Endothelial cell of umbilical vein (primary cell): ENCODE results near the gene PFKFB3. TPM values are rescaled to one million over a fixed set of nuclear protein-coding genes. Genes with fewer than 3 reads are reported as not detected.

Source experiments
- BruUV-seq: library from RNA; stranded (reverse); fragments of 400-500 nt; replicated peaks from 2 replicates; lab custom pipeline; 2021; lab: Mats Ljungman, UMichigan
- CTCF ChIA-PET: fragments of 300-600, 350-600 bp; sonication (Branson Sonifier 250); formaldehyde crosslinking; loops from one replicate; lab custom pipeline; 2021; ENCODE audit warnings: antibody characterized with exemption, inconsistent platforms; lab: Charles Lee
- POLR2A ChIA-PET: fragments of 300-600, 350-600 bp; sonication (Branson Sonifier 250); formaldehyde crosslinking; loops from one replicate; lab custom pipeline; 2021; ENCODE audit warnings: antibody characterized with exemption, inconsistent platforms; lab: Charles Lee
- DNase-seq: peaks from one replicate; pipeline ENCODE4 v3.0.0-alpha.2; 2011; ENCODE audit warnings: low read depth, low spot score
- FAIRE-seq: peaks from 2 replicates; lab custom pipeline; 2011; peaks lifted over from hg19 to GRCh38; lab: Jason Lieb, UNC
- H2AFZ ChIP-seq: 2 replicates; pipeline ENCODE4 v1.6.0; 2012; ENCODE audit warnings: low read depth, low read length, control low read depth, inconsistent platforms
- H3K27ac ChIP-seq: 2 replicates; pipeline ENCODE4 v1.5.1; 2011; ENCODE audit warnings: low read depth, mild to moderate bottlenecking, control low read depth, low read length, moderate library complexity; ENCODE audit not compliant: insufficient read depth
- H3K27me3 ChIP-seq, 2 experiments: 2 replicates each; pipeline versions ENCODE4 v1.6.0 to v1.6.1; 2011; ENCODE audit warnings: low read length in 2 of 2, mixed read lengths in 1 of 2; ENCODE audit not compliant: control insufficient read depth in 2 of 2, insufficient read depth in 2 of 2
- H3K36me3 ChIP-seq, 2 experiments: 2 replicates in 1 of 2; 3 replicates in 1 of 2; pipeline ENCODE4 v1.5.1; 2011; ENCODE audit warnings: low read length in 2 of 2, mild to moderate bottlenecking in 1 of 2, moderate library complexity in 1 of 2; ENCODE audit not compliant: control insufficient read depth in 2 of 2, insufficient read depth in 2 of 2; ENCODE audit errors: extremely low read depth in 1 of 2
- H3K4me1 ChIP-seq: 3 replicates; pipeline ENCODE4 v1.5.1; 2011; ENCODE audit warnings: mild to moderate bottlenecking, low read length; ENCODE audit not compliant: control insufficient read depth, insufficient read depth; ENCODE audit errors: extremely low read depth
- H3K4me2 ChIP-seq: 2 replicates; pipeline ENCODE4 v1.6.1; 2011; ENCODE audit warnings: low read length, control low read depth, mixed read lengths; ENCODE audit not compliant: insufficient read depth
- H3K4me3 ChIP-seq, 3 experiments: fragments of 200-600 bp in 1 of 3; sonication (generic), shearing (Covaris generic) in 1 of 3; replicated peaks in 1 of 3; 2 replicates each; pipeline ENCODE4 v1.5.1; 2011 to 2016; ENCODE audit warnings: control low read depth in 3 of 3, low read length in 3 of 3, mild to moderate bottlenecking in 2 of 3, inconsistent platforms in 1 of 3, low read depth in 1 of 3, moderate library complexity in 1 of 3; ENCODE audit not compliant: insufficient read depth in 1 of 3
- H3K79me2 ChIP-seq: 2 replicates; pipeline ENCODE4 v1.6.0; 2012; ENCODE audit warnings: low read length, inconsistent platforms; ENCODE audit not compliant: control insufficient read depth, insufficient read depth
- H3K9ac ChIP-seq: replicated peaks from 2 replicates; pipeline ENCODE3; 2011; ENCODE audit warnings: low read length, control low read depth; ENCODE audit not compliant: insufficient read depth; ENCODE audit errors: extremely low read depth
- H3K9me1 ChIP-seq: replicated peaks from 3 replicates; pipeline ENCODE4 v1.6.0; 2011; ENCODE audit warnings: mild to moderate bottlenecking, low read length; ENCODE audit not compliant: control insufficient read depth, insufficient read depth; ENCODE audit errors: extremely low read depth
- H3K9me3 ChIP-seq: replicated peaks from 2 replicates; pipeline ENCODE4 v1.5.1; 2012; ENCODE audit warnings: low read length, inconsistent platforms; ENCODE audit not compliant: control insufficient read depth, insufficient read depth
- H4K20me1 ChIP-seq: replicated peaks from 2 replicates; pipeline ENCODE3; 2011; ENCODE audit warnings: mild to moderate bottlenecking, low read length; ENCODE audit not compliant: control insufficient read depth, insufficient read depth; ENCODE audit errors: extremely low read depth
- EZH2 ChIP-seq: IDR thresholded peaks from 2 replicates; pipeline ENCODE4 v1.6.1; 2012; ENCODE audit warnings: borderline replicate concordance, low read depth, mild to moderate bottlenecking, moderate library complexity, low read length, inconsistent platforms; ENCODE audit not compliant: severe bottlenecking
- FOS ChIP-seq: IDR thresholded peaks from 2 replicates; pipeline ENCODE4 v1.6.1; 2011; ENCODE audit warnings: mild to moderate bottlenecking, low read length, moderate library complexity, borderline replicate concordance; ENCODE audit not compliant: insufficient read depth
- GATA2 ChIP-seq: IDR thresholded peaks from 2 replicates; pipeline ENCODE4 v1.7.0; 2011; ENCODE audit warnings: low read depth, mild to moderate bottlenecking, moderate library complexity, mixed read lengths, low read length; ENCODE audit not compliant: insufficient read length, insufficient read depth
- JUN ChIP-seq: IDR thresholded peaks from 2 replicates; pipeline ENCODE4 v1.6.1; 2011; ENCODE audit warnings: borderline replicate concordance, low read depth; ENCODE audit not compliant: insufficient read length, insufficient read depth
- MYC ChIP-seq: IDR thresholded peaks from one replicate; pipeline ENCODE4 v1.6.1; 2011; ENCODE audit warnings: mild to moderate bottlenecking, low read depth, low read length
- POLR2A ChIP-seq: IDR thresholded peaks from 2 replicates; pipeline ENCODE4 v1.6.1; 2012; ENCODE audit warnings: low read depth, mild to moderate bottlenecking, control low read depth, low read length
- POLR2AphosphoS5 ChIP-seq: IDR thresholded peaks from 2 replicates; pipeline ENCODE4 v1.6.1; 2012; ENCODE audit warnings: low read depth, mild to moderate bottlenecking, control low read depth, low read length, moderate library complexity; ENCODE audit not compliant: insufficient read depth
- dilution Hi-C: fragments of 300-500 bp; cut with MboI; formaldehyde crosslinking; loops from one replicate; pipeline ENCODE4 v1.15.0; 2019; ENCODE audit warnings: low sequenced_read_pairs; ENCODE audit not compliant: extremely low pct_ligation_motif_present
- intact Hi-C: fragments of 100-400 bp; cut with micrococcal nuclease; formaldehyde crosslinking; loops from one replicate; pipeline ENCODE4 v1.10.0; 2022
- polyA plus RNA-seq, 4 experiments: library from polyadenylated mRNA; depleted of rRNA in 3 of 4; stranded (reverse) in 3 of 4; unstranded in 1 of 4; fragments of >200 nt; gene quantifications; 2 replicates each; pipeline versions ENCODE4 v1.2.1 to v1.2.3, GENCODE V29; 2011 to 2012; ENCODE audit warnings: missing spikeins in 1 of 4
- total RNA-seq: library from RNA; stranded (reverse); gene quantifications from 2 replicates; pipeline ENCODE4 v1.2.3, GENCODE V29; 2021
- TF ChIP-seq, protein P1 (sequence below): IDR thresholded peaks from 2 replicates; pipeline ENCODE4 v1.6.1; 2011; ENCODE audit not compliant: insufficient read depth, insufficient read length
- TF ChIP-seq, protein P2 (sequence below), 2 donors: IDR thresholded peaks; 1 replicate in 1 of 2; 2 replicates in 1 of 2; pipeline ENCODE4 v1.5.1; 2011; ENCODE audit warnings: low read length in 2 of 2, mild to moderate bottlenecking in 2 of 2, moderate library complexity in 2 of 2, control low read depth in 1 of 2, inconsistent platforms in 1 of 2, low read depth in 1 of 2; ENCODE audit not compliant: insufficient read depth in 1 of 2; ENCODE audit errors: extremely low read depth in 1 of 2

Gene PFKFB3
- total and polyA plus RNA-seq, 2 donors (not counting 3 experiments of a cell fraction or from before 2014, with no cell fraction given): 15.8 to 33.7 TPM

DNA sequence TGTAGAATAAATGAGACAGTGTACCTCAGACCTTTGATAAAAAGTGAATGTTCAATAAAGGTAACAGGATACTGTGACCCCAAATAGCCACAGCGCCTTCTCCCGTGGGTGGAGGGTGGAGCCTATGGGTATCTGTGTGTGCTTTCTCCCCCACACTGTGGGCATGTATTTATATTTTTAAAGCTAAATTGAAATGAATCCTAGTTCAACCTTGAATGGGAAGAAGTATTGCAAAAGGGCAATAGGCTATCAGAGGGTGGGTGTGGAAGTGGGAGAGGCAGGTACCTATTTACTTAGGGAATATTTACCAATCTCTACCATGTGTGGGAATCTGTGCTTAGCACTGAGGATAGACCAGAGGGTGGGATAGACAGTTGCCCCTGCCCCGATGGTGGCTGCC is 68.9 kb downstream of the PFKFB3 start:
- intact Hi-C loops (loop anchor here (2.0 kb wide), 1 partner anchor 23 kb away; no protein-coding TSS in a partner anchor), dilution Hi-C loops (no loop called here)
- H3K4me3 ChIP-seq: no peak overlapping the region
- ChIA-PET CTCF (no interaction called here), POLR2A (no interaction called here)
- no peak overlapping the region for H3K9ac ChIP-seq
- no peaks in the 10 kb centered on the region for H3K27me3 ChIP-seq
- no peak overlapping the region for H3K4me2 ChIP-seq
- no peaks in the 10 kb centered on the region for H4K20me1 ChIP-seq
- TF ChIP-seq MYC: no peak
- TF ChIP-seq EZH2: no peak
- no peak for TF ChIP-seq GATA2
- no peak for TF ChIP-seq JUN
- TF ChIP-seq FOS: no peak
- no peak for TF ChIP-seq POLR2A
- TF ChIP-seq, protein P1, sequence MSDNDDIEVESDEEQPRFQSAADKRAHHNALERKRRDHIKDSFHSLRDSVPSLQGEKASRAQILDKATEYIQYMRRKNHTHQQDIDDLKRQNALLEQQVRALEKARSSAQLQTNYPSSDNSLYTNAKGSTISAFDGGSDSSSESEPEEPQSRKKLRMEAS: no peak
- TF ChIP-seq, protein P2, sequence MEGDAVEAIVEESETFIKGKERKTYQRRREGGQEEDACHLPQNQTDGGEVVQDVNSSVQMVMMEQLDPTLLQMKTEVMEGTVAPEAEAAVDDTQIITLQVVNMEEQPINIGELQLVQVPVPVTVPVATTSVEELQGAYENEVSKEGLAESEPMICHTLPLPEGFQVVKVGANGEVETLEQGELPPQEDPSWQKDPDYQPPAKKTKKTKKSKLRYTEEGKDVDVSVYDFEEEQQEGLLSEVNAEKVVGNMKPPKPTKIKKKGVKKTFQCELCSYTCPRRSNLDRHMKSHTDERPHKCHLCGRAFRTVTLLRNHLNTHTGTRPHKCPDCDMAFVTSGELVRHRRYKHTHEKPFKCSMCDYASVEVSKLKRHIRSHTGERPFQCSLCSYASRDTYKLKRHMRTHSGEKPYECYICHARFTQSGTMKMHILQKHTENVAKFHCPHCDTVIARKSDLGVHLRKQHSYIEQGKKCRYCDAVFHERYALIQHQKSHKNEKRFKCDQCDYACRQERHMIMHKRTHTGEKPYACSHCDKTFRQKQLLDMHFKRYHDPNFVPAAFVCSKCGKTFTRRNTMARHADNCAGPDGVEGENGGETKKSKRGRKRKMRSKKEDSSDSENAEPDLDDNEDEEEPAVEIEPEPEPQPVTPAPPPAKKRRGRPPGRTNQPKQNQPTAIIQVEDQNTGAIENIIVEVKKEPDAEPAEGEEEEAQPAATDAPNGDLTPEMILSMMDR (IDR thresholded peaks at IDR 0.05; ENCODE audit: extremely low read depth in 1 of 2, insufficient read depth in 1 of 2, low read depth in 1 of 2, low read length in 2 of 2): no peak
- no peak for TF ChIP-seq POLR2AphosphoS5
- no TSS peak for BruUV-seq
- no peak for DNase-seq
- no peak for FAIRE-seq
- H3K4me1 ChIP-seq: peaks cover 12% of the 10 kb centered on the region
- no peaks in the 10 kb centered on the region for H3K9me3 ChIP-seq
- no peaks in the 10 kb centered on the region for H3K79me2 ChIP-seq
- no peak overlapping the region for H2AFZ ChIP-seq
- H3K36me3 ChIP-seq: no peaks in the 10 kb centered on the region
- H3K27ac ChIP-seq: no peak overlapping the region
- no peaks in the 10 kb centered on the region for H3K9me1 ChIP-seq
